GM18907 (cell line): ENCODE measurements around the gene TRAPPC13.
"Not testable (repeated sequence)": the region's sequence is repeated elsewhere in the genome, so short reads cannot be mapped to it uniquely, and the experiment has no call there.

ENCODE experiments used
- ATAC-seq: cut with Tn5 transposase; IDR thresholded peaks from one replicate; pipeline ENCODE4 v1.9.1; 2021; ENCODE audit warnings: mild to moderate bottlenecking, moderate library complexity; ENCODE audit not compliant: unreplicated experiment

Gene TRAPPC13

DNA sequence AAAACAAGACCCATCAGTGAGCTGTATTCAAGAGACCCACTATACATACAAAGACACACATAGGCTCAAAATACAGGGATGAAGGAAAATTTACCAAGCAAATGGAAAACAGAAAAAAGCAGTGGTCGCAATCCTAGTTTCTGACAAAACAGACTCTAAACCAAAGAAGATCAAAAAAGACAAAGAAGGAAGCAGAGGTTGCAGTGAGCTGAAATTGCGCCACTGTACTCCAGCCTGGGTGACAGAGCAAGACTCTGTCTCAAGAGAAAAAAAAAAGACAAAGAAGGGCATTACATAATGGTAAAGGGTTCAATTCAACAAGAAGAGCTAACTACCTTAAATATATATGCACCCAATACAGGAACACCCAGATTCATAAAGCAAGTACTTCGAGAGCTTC lies 51.2 kb downstream of the TRAPPC13 start:
- not testable (repeated sequence) for ATAC-seq

DNA sequence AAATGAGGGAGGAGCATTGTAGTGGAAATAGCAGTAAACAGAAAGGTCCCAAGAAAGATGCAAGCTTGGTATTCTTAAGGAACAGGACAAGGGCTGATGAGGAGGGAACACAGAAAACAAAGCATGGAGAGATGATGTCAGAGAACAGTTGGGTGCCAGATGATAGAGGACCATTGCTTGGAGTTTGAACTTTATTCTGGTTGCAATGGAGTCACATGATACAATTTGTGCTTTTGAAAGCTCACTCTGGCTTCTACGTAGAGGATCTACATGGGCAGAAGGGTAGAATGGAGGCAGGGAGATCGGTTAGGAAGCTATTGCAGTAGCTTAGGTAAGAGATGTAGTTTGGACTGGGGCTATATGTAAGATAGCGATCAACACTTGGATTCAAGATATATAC lies 57.3 kb downstream of the TRAPPC13 start:
- no peak for ATAC-seq

DNA sequence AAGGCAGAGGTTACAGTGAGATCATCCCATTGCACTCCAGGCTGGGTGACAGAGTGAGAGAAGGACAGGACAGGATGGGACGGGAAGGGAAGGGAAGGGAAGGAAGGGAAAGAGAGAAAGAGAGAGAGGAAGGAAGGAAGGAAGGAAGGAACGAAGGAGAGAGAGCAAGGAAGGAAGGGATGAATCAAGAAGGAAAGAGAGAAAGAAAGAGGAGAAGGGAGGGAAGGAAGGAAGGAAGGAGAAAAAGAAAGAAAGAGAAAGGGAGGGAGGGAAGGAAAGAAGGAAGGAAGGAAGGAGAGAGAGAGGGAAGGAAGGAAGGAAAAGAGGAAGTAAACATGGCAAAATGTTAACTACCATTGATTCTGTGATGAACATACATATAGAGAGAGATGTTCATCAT lies 68.3 kb downstream of the TRAPPC13 start:
- no peak for ATAC-seq

DNA sequence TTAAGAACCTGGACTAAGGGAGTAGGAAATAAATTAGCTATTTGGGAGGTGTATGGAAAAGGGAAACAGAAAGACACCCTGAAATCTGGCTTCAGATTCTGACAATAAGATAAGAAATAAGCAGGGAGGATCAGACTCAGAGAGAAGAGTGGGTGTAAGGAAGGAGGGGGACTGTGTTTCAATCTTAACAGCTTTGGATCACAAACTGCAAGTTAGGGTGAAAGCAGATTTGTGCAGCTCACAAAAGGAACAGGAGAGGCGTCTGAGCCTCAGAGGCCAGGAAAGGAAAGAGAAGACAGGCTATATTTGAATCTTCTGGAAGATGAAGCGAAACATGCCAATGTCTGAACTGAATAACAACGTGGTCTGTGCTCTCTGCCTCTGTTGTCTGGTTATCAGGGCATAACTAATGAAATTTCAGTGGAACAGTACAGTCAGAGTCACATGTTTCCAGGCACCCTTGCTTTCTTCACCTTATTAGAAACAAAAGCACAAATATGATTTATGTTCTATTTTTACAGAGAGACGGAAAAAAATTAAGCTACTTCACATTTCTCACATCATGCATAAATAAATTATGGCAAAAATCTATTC lies 70.4 kb downstream of the TRAPPC13 start:
- ATAC-seq: no peak

DNA sequence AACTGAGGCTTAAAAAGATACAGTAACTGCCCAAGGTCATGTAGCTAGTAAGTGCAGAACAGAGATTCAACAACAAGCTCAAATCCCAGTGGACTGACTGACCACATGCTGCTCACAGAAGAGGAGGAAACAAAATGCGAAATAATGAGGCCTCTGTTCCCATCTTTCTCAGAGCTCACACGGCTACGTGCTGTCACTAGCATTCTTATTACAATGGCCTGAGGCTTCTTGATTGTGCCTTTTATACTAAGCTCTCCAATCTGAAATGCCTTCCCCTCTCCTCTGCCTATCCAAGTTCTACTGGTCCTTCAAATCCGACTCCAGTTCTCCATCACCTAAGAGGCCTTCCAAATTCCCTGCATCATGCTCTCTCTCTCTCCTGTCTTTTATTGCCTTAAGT lies 71.1 kb downstream of the TRAPPC13 start:
- no peak for ATAC-seq

DNA sequence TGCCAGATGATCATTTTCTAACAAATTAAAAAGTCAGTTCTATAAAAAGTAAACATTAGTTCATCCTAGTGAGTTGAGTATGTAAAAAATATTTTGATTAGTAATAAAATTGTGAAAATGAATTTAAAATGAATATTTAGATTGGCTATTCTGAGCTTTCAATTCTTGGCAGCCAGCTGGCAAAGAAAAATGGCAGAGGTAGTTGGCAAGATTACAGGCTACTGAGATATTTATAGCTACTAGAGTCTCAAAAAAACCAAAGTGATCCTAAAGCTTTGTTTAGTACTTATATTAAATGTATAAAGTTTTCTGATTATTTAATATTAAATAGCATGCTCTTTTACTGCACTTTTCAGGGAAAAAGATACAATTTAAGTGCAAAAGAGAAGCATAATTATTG lies 72.1 kb downstream of the TRAPPC13 start:
- ATAC-seq: no peak

DNA sequence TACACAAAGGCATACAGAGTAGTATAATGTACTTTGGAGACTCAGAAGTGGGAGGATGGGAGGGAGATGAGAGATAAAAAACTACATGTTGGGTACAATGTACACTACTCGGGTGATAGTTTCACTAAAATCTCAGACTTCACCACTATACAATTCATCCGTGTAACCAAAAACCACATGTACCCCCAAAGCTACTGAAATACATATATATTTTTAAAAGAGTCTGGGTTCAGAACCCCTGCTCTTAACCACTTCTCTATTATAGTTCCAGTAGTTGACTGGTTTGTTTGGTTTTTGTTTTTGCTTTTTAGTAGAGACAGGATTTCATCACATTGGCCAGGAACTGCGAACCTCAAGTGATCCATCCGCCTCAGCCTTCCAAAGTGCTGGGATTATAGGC lies 74.5 kb downstream of the TRAPPC13 start:
- no peak for ATAC-seq

DNA sequence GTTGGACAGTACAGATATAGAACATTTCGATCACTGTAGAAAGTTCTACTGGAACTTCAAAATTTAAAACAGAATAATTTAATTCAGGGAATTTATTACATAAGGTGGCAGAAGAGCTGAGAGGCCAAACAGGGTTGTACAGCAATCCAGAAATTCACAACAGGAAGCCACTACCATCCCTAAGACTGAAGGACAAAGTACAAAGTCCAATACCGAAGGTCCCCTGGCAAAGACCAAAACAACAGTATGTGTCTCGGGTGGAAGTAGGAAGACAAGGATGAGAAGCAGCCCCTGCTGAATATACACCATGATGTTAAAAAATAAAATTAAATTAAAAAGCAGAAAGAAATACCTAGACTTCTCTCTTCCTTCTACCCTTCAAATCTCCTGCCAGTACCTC lies 77.2 kb downstream of the TRAPPC13 start:
- ATAC-seq: no peak

DNA sequence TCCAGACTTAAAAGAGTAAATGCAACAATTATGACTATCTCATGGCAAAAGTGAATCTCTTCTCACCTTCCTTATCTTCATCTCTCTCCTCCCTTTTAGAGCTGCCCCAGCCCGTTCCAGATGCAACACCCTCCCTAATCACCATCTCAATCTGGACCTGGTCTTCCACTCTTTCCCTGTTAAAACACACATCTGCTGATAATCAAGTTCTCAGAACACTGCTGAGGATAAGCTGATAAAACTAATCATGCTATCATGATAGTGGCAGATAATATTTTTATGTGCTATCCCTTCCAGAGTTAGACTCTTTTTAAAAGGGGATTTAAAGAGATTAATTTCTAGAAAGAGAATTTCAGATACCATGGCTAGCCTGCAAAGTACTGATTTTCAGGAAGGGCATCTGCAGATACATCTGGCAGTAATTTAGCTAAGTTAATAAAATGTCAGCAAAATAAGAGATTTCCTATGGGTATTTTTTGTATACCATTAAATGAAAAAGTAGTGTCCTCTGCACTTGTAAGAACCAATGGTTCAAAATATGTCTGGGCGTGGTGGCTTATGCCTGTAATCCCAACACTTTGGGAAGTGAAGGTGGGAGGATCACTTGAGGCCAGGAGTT lies 79.9 kb downstream of the TRAPPC13 start:
- no peak for ATAC-seq

DNA sequence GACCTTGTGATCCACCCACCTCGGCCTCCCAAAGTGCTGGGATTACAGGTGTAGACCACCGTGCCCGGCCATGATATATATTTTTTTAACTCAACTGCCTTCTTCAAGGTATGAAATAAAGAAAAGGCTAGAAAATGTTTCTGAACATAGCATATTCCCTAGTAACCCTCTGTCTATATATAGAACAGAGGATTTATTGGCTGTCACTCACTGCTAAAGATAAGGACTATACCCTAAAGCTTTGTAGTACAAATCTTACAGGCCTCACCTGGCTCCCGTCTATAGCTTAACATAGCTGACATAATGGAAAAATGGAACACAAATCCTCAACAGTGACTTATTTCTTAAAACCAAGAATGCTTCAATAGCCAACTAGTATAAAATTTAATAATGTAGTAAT lies 82.8 kb downstream of the TRAPPC13 start:
- no peak for ATAC-seq

DNA sequence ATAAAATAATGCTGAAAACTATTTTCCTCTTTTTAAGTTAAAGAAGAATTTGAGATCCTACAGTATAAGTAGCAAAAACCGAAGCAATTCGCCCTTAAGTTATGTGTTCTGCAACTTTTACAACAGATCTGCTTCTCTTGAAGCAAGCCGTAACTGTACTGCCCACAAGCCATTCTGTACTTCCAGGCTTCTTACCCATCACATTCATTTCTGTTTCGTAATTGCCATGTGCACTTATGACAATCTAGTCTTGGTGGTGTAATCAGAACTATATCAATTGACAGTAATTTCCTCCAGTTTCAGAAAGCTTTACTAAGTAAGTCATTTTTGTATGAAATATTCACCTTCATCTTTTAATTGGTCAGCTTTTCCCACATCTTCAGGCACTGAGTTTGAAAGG lies 83.3 kb downstream of the TRAPPC13 start:
- no peak for ATAC-seq
